PFSK-1 (cell line): ENCODE measurements around the gene S100A16.

ENCODE experiments used
- FOXP2 ChIP-seq: optimal IDR thresholded peaks from 2 replicates; pipeline ENCODE3; 2011; ENCODE audit warnings: borderline replicate concordance, control low read depth, inconsistent platforms; ENCODE audit not compliant: insufficient read depth; ENCODE audit errors: extremely low read length, extremely low read depth
- POLR2AphosphoS5 ChIP-seq: IDR thresholded peaks from 2 replicates; pipeline ENCODE4 v1.6.1; 2012; ENCODE audit warnings: low read depth, mild to moderate bottlenecking, control low read depth, low read length, moderate library complexity

DNA sequence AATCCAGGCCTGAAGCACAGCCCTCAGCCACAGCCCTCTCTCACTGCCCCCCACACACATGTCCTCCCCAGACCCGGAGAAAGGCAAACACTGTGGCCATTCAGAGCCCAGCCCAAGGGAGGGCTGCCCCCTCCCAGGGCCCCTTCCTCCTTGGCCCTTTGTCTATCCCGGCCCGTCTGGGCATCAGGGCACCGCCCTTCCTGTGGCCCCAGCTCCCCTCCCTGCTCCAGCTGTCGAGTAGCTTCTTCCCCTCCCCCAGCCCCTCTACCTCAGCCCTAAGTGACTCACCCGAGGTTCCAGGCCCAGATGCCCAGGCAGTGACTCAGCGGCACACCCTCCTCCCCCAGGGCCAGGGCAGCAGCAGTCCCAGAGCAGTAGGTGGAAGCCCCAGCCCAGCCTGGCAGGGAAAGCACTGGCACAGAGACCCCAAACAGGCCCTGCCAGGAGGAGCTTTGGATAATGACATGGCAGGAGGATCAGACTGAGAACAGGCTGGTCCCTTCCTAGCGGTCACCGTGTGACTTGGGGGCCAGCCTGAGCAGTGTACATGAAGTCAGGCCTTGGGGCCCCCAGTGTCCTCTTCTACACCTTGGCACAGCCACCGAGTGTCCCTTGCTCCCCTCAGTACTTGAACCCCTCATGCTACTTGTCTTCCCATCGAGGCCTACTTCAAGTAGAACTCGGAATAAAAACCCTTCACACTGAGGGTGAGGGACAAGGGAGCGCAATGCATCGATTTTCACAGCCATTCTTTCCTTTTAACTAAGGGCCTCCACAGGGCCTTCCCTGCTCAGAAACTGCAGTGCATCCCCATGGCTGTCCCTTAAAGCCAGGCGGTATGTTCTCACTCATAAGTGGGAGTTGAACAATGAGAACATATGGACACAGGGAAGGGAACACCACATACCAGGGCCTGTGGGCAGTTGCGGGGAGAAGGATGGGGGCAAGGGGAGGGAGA is 46.2 kb downstream of the S100A16 start:
- TF ChIP-seq POLR2AphosphoS5 = peak; percentile 38; the same call in 1 of the 2 replicates
- TF ChIP-seq FOXP2 = no peak
